HG03439 (cell line): Measurements from ENCODE around the gene IL17RA.
"Not testable (repeated sequence)": the region's sequence is repeated elsewhere in the genome, so short reads cannot be mapped to it uniquely, and the experiment has no call there.

Experiments
- ATAC-seq: cut with Tn5 transposase; IDR thresholded peaks from one replicate; pipeline ENCODE4 v1.9.1; 2021; ENCODE audit warnings: mild to moderate bottlenecking, moderate library complexity; ENCODE audit not compliant: unreplicated experiment

The IL17RA gene

DNA sequence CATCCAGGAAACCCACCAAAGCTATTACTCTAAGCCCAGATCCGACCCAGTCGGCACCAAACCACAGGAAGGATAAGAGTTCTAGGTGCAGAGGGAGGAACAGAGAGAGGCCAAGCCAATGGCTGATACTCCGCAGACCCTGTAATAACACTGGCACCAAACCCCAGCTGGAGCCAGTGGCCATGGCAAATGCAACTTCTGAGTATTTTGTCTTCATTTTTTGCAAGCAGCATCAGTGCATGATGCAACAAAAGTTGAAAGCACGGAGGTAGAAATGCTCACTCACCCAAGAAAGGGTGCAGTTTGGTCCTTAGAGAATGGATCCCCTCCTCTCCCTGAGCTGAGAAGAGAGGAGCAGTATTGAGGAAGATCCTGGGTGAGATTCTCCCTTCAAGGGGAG, 33.5 kb downstream of the IL17RA start:
- ATAC-seq = no peak

DNA sequence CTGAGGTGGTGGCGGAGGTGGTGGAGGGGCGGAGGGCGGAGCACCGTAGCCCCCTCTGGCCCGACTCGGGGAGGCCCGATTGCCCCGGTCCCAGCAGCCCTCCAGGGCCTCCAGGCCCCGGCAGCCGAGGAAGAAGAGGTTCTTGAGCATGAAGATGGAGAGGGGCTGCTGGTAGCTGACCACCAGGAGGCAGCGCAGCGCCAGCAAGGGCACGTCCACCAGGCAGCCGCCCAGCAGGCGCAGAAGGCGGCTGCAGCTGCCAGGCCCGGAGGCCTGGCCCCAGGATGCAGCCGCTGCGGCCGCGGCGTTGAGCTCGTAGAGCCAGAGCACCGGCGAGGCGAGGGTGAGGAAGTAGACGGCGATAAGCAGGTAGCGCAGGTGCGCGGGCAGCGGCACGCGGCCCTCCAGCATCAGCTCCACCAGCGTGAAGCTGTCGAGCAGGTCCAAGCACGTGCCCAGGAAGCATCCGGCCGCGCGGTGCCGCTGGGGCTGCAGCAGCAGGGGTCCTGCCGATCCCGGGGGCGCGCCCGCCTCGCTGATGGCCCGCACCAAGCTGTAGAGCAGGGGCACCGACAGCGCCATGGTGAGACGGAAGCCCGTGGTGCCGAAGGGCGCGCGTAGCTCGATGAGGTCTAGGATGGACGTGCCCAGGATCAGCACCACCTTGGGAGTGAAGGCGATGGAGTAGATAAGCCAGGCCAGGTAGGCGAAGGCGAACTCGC, 34.8 kb downstream of the IL17RA start:
- no peak for ATAC-seq

DNA sequence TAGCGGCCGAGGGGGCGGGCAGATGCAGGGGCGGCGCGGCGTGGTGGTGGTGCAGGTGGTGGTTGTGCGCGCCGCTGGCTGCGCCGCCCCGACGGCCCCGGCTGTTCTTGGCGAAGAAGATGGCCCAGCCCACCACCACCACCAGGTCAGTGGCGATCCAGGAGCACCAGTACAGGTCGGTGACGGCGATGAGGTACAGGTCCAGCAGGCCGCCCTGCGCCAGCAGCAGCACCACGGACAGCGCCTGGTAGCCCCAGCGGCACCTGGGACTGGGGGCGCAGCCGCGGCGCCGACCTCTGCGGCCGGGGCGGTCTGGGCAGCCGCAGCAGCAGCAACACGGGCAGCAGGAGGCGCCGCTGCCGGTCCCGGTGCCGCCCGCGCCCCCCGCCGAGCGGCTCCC, 35.5 kb downstream of the IL17RA start:
- no peak for ATAC-seq

DNA sequence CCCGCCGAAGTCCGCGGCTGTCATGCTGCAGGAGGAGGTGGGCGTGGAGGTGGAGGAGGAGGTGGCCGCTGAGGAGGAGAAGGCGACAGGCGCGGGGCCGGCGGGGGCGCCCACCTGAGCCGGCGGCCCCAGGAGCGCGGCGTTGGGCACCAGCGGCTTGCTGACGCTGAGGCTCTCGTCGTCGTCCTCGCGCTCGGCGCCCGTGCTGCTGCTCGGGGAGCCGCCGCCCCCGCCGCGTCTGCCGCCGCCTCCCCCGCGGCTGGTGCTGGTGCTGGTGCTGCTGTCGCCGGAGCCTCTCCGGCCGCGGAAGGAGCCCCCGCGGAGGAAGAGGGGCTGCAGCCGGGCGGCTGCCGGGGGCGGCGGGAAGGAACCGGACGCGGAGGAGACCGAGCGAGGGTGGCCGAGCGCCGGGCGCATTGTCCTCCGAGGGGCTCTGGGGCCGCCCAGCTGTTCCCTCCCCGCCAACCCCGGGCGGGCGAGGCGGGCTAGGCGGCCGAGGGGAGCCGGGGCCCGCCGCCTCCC, 36.0 kb downstream of the IL17RA start:
- no peak for ATAC-seq

DNA sequence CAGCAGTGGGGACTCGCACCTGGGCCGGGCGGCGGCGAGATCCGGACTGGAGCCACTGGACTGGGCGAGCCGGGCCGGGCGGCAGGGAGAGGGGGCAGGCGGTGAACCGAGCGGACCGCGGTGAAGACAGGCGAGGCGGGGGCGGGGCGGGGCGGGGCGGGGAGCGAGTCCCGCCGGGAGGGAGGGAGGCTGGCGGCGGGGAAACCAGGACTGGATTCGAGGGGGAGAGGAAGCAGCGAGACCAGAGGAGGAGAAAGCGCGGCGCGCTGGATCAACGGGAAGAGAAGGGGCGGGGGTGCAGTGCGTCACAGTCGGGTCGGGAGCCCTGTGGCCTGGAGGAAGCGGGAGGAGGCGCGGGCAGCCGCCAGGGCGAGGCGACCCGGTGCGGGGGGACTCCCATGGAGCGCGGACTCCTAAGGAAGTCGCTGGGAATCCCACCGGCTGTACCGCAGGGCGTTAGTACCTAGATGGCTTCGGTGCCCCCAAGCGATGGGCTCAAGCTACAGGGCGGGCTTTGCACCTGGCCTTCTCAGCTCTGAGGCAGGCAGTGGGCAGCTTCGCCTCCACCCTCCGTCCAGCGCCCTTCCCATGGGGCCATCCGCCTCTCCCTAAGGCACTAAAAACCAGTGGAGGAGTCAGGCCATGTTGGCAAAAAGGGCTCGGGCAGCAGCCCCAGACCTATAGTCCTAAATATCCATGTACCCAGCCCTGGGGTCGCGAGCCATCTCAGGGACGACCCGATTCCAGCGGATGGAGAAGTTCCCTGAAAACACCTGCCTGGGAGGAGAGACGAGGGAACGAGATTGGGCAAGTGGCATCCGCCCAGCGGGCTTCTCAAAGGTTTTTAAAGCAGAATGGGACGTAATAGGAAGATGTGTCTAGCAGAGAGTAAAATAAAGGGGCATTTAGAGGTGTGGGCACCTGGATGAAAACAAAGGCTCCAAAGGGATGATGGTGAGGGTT, 36.7 kb downstream of the IL17RA start, which contains the start of gene TMEM121B:
Gene TMEM121B (minus strand): TSS at position 128 of the 963 bp plus-strand sequence. CDS start 233 bp downstream, outside the sequence.
- no peak for ATAC-seq

DNA sequence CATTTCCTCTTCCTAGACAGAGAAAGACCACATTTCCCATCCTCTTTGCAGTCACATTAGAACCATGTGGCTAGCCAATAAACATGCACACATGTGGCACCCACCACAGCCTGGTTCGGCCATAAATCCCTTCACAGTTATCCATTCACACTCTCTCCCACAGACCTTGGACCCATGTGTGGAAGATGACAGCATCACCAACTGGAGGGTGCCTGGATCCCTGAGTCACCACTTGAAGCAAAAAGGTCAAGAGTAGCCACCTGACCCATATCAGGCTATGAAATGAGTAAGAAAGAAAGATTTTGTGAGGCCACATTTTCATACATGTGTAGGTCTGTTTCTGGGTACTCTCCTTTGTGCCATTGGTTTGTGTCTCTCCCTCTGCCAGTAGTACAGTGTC, 45.4 kb downstream of the IL17RA start:
- ATAC-seq = no peak

DNA sequence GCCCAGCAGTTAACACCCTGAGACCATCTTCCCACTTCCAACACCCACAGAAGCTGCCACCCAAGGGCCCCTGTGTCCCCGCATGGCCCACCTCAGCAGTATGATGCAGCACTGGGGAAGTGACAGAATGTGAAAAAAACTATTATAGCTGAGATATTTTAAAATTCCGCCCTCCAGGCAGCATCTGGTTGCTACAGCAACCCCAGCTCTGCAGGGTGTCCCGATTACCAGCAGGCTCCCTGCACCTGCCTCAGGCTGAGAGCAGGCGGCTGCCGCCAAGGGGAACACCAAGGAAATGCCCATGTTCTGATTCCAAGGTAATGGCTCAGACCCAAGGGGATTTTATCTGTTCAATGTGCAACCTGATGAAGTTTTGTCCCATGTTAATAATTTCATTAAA, 46.9 kb downstream of the IL17RA start:
- ATAC-seq = no peak

DNA sequence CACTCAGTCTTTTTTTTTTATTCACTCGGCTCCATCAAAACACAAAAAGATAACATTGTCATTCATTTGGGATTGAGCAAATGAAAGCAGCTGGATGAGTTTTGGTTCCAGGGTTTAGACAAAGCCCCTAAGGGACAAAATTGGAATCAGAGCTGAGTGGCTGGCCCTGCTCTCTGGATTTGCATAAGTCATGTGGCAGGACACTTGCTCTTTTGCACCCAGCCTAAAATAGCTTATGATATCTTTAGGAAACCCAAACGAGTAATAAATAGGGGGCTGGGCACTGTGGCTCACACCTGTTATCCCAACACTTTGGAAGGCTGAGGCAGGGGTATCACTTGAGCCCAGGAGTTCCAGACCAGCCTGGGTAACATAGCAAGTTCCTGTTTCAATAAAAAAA, 47.3 kb downstream of the IL17RA start:
- ATAC-seq = no peak

DNA sequence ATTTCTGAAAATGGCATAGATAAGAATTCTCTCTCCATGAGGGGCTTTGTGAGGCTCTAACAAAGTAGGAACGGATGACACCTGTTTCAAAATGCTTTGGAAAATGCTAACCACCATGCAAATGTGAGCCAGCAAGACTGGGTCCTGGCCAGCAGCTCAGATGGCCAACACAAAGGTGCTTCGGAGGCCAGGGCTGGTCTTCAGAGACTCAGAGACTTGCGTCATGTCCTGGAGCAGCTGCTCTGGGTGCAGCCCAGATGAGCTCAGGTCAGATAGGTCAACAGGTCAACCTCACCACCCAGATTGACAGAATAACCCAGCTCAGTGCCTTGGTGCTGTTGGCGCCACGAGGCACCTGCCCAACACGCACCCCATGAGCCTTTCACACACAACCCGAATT, 48.3 kb downstream of the IL17RA start:
- ATAC-seq = no peak

DNA sequence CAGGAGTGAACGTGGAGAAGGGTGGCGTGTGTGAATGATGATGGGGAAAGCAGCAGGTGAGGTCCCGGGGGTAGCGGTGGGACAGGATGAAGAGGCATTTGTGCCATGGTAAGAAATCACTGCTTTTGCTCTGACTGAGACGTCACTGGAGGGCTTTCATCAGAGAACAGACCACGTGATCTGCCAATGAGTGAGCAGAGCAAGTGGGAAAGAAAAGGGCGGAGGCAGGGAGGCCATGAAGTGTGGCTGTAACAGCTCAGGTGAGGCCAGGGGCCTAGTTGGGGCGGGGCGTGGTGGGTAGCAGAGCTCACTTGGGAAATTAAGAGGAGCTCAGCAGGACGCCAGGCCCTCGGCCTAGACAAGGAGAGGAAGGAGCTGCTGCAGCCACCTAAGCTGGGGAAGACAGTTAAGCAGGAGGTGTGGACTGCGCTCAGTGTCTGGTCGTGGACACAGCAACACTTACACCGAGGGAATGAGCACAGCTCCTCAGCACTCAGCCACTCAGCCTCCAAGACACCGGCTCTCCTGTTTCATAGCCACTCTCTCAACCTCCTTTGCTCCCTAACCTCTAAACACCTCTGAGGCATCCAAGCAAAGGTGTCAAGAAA, 50.5 kb downstream of the IL17RA start:
- ATAC-seq = no peak

DNA sequence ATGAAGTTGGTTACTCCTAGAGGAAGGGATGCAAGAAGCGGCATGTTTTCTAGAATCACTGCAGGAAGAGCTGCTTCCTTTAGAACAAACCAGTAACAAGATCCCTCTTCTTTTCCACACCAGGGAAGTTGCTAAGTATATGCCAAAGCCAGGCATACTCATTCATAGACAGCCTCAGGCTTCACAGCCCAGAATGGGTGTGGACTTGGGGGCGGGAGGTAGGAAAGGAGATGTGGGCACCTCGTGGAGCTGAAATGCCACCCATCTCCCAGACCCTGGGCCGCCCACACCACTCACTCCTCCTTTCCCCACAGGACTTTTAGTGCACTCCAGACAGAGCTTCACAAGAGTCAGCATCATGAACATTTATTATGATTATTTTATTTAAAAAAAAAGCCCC, 52.4 kb downstream of the IL17RA start:
- ATAC-seq = no peak

DNA sequence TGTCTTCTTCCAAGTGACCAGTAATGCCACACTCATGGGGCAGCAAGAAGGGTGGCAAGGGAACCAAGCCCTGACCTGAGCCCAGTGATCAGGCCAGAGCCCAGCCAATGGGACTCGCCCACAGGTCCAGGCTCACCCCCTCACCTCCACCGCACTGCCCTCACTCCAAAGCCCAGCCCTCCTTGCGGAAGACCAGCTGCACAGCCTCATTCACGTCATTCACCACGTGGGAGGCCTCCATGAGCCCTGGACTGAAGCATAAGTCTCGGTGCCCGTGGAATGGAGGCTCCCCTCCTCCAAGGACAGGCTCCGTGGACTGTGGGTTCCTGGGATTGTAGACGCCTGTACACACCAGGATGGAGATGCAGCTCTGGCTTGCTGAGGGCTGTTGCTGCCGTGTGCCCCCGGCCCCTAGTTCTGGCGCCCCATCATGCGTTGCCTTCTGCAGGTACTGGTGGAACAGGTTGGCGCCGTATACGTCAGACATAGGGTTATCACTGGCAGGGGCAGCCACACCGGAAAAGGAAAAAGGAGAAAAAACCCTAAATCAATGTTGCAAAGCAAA, 53.1 kb downstream of the IL17RA start:
- no peak for ATAC-seq

DNA sequence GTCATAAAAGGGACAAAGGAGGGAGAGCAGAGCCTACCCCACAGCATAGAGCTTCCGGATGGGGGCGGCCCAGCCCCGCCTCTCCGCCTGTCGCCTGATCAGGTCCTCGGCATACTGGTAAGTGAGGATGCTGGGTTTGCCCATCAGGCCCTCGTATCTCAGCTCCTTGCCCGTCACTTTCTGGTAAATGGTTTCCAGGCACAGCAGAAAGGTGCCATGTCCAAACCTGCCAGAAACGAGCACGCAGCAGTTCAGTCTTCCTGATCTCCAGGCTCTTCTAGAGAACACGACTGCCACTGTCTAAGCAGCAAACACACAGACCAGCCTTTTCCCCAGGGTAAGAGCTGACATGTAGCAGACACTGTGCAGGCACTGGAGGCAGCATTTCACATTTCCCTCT, 53.7 kb downstream of the IL17RA start:
- no peak for ATAC-seq

DNA sequence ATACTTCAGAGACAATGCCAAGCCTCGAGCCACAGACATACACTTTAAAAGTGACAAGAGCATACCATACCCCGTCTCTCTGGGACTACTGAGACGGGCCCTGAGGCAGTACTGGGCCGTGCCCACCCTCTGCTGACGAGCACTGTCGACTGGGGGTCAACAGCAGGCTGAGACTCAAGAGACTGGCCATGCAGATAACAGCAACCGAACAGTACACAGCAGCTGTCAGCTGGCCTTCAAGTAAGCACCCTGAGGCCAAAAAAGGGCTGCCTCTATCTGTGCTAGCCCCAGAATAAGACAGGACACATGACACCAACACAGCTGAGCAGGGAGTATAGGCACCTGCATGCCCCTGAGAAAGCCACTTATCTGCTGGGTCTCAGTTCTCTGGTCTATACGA, 55.2 kb downstream of the IL17RA start:
- ATAC-seq = no peak

DNA sequence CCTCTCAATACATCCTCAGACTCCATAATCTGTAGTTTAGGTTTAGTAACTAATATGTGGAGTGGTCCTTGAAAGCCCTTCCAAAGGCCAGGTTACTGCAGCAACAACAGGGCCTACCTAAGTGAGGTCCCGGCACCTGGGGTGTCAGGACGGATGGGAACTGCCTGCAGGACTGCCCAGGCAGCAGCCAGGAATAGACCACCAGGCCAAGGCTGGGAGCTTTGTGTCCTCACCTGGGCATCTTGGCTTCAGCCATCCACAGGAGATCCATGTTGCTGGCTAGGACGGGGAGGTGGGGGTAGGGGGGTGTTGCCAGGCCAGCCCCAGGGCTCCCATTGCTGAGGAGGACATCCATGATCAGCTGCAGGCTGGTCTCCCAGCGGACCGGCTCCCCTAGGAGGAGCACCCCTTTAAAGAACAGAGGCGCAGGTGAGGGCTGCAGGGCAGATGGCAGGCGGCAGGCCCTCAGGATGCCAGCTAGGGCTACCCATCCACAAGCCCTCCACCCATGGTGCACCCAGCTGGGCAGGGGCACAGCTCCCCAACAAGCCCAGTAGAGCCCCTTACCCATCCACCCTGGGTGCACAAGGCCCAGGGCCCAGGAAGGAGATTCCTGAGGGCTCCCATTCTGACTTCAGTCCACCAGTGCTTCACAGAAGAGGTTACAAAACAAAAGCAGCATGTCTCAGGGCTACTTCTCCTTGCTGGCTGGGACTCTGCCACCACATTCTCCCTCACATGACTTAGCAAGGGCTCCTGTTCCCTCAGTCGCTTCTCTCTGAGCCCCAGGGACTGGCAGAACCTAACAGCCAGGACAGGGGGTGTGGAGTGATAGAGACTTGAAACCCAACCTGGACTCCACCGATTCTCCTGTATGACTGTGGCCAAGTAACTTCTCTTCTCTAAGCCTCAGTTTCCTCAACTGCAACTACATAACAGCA, 56.3 kb downstream of the IL17RA start:
- ATAC-seq = no peak

DNA sequence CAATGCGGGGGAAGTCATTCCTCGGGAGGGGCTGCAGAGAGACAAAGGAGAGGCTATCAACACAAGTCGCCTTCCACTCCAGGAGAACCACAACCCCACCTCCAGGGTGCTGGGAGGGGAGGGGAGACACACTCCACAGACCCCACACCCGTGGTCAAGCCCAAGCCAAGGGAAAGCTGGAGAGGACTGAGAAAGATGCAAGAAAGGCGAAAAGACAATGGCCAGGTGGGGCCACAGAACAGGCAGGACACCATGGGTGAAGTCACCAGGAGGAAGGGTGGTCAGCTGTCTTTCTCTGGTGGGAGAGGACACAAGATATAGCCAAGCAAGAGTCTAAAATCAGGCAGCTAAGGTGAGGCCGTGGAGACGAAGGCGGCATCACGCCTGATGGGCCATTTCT, 58.3 kb downstream of the IL17RA start:
- no peak for ATAC-seq

DNA sequence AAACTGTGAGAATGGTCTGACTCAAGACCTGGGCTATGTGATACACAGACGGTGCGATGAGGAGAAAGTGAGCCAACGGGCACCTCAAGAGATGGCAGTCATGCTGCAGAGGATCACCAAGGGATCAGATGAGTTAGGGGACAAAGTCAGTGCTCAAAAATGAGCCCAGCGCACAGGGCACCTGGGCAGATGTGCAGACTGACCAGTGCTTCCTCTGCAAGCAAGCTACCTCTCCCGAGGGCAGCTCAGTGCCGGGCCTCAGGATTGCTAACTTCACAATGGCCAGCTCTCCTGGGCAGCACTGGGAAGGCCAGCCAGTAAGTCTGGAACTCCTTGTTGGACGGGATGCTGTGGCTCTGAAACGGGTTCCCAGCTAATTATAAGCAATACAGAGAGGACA, 59.0 kb downstream of the IL17RA start:
- no peak for ATAC-seq

DNA sequence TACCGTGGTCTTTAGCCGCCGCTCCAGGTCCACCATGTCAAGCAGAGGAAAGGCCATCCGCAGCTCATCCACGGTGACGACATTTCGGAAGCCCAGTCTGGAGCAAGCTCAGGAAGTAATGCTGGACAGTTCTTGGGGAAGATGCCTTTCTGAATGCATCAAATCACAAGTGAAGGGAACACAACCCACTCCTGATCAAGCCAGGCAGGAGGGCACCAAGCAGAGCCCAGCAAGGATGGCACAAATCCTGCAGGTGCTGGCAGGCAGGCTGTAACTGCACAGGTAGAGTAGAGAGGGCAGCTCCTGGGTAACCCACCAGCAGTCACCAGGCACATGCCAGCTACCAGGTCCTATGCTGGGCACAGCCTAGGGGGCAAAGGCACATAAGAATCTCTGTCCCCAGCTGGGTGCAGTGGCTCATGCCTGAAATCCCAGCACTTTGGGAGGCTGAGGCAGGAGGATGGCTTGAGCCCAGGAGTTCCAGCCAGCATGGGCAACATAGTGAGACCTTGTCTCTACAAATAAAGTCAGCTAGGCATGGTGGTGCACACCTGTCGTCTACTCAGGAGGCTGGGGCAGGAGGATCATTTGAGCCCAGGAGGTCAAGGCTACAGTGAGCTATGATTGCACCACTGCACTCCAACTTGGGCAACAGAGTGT, 60.4 kb downstream of the IL17RA start:
- no peak for ATAC-seq

DNA sequence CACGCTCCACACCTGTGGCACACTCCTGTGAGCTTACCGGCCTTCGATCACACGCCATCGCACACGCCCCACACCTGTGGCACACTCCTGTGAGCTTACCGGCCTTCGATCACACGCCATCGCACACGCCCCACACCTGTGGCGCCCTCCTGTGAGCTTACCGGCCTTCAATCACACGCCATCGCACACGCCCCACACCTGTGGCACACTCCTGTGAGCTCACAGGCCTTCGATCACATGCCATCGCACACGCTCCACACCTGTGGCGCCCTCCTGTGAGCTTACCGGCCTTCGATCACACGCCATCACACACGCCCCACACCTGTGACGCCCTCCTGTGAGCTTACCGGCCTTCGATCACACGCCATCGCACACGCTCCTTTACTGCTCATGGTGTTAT, 62.7 kb downstream of the IL17RA start:
- not testable (repeated sequence) for ATAC-seq
